BE2C (cell line): Measurements from ENCODE around the gene STRADB.
"Not testable (repeated sequence)": the region's sequence is repeated elsewhere in the genome, so short reads cannot be mapped to it uniquely, and the experiment has no call there.

Source experiments
- DNase-seq: peaks from one replicate; pipeline ENCODE4 v3.0.0-alpha.2; 2020
- H3K27me3 ChIP-seq: fragments of 250-450 bp; sonication (Bioruptor Pico); 2 replicates; pipeline ENCODE4 v1.5.1; 2020; ENCODE audit warnings: mild to moderate bottlenecking
- H3K36me3 ChIP-seq: fragments of 250-450 bp; sonication (Bioruptor Pico); 2 replicates; pipeline ENCODE4 v1.5.1; 2020; ENCODE audit warnings: mild to moderate bottlenecking
- H3K4me1 ChIP-seq: fragments of 250-450 bp; sonication (Bioruptor Pico); 2 replicates; pipeline ENCODE4 v1.5.1; 2020
- H3K4me3 ChIP-seq: 2 replicates; pipeline ENCODE4 v1.5.1; 2011; ENCODE audit warnings: low read depth, low read length
- H3K9me3 ChIP-seq: fragments of 250-450 bp; sonication (Bioruptor Pico); 2 replicates; pipeline ENCODE4 v1.5.1; 2020
- TF ChIP-seq, protein P1 (sequence below): IDR thresholded peaks from 2 replicates; pipeline ENCODE4 v1.5.1; 2012; ENCODE audit warnings: mild to moderate bottlenecking, low read depth, low read length

Gene STRADB

DNA sequence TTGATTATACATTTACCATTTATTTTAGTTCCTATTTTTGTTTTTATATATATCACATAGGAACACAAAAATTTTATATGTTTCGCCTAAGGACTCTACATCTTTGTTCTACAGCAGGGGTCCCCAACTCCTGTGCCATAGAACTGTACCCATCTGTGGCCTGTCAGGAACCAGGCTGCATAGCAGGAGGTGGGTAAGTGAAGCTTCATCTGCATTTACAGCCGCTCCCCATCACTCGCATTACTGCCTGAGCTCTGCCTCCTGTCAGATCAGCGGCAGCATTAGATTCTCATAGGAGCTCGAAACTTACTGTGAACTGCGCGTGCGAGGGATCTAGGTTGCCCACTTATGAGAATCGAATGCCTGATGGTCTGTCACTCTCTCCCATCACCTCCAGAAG, 25.6 kb upstream of the STRADB start:
- Histone ChIP-seq H3K9me3 (peaks cover 4% of the 10 kb centered on the region; the same call in 1 of the 2 replicates), H3K4me3 (no peak overlapping the region), H3K4me1 (peaks cover 13% of the 10 kb centered on the region), H3K36me3 (peaks cover 7% of the 10 kb centered on the region; the same call in 1 of the 2 replicates), H3K27me3 (no peaks in the 10 kb centered on the region)
- TF ChIP-seq, protein P1, sequence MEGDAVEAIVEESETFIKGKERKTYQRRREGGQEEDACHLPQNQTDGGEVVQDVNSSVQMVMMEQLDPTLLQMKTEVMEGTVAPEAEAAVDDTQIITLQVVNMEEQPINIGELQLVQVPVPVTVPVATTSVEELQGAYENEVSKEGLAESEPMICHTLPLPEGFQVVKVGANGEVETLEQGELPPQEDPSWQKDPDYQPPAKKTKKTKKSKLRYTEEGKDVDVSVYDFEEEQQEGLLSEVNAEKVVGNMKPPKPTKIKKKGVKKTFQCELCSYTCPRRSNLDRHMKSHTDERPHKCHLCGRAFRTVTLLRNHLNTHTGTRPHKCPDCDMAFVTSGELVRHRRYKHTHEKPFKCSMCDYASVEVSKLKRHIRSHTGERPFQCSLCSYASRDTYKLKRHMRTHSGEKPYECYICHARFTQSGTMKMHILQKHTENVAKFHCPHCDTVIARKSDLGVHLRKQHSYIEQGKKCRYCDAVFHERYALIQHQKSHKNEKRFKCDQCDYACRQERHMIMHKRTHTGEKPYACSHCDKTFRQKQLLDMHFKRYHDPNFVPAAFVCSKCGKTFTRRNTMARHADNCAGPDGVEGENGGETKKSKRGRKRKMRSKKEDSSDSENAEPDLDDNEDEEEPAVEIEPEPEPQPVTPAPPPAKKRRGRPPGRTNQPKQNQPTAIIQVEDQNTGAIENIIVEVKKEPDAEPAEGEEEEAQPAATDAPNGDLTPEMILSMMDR, result no peak
- DNase-seq, result no peak

DNA sequence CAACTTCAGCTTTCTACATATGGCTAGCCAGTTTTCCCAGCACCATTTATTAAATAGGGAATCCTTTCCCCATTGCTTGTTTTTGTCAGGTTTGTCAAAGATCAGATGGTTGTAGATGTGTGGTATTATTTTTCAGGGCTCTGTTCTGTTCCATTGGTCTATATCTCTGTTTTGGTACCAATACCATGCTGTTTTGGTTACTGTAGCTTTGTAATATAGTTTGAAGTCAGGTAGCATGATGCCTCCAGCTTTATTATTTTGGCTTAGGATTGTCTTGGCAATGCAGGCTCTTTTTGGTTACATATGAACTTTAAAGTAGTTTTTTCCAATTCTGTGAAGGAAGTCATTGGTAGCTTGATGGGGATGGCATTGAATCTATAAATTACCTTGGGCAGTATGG, 23.2 kb upstream of the STRADB start:
- DNase-seq, H3K4me3 ChIP-seq, H3K9me3 ChIP-seq, H3K36me3 ChIP-seq, H3K27me3 ChIP-seq: not testable (repeated sequence)
- H3K4me1 ChIP-seq, result peaks cover 17% of the 10 kb centered on the region

DNA sequence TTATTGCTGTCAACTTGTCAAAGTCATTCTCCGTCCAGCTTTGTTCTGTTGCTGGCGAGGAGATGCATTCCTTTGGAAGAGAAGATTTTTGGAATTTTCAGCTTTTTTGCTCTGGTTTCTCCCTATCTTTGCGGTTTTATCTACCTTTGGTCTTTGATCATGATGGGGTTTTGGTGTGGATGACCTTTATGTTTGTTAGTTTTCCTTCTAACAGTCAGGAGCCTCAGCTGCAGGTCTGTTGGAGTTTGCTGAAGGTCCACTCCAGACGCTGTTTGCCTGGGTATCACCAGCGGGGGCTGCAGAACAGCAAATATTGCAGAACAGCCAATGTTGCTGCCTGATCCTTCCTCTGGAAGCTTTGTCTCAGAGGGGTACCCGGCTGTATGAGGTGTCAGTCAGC, 21.7 kb upstream of the STRADB start:
- H3K4me3 ChIP-seq, H3K9me3 ChIP-seq, H3K36me3 ChIP-seq, DNase-seq, H3K27me3 ChIP-seq: not testable (repeated sequence)
- peaks cover 17% of the 10 kb centered on the region for H3K4me1 ChIP-seq

DNA sequence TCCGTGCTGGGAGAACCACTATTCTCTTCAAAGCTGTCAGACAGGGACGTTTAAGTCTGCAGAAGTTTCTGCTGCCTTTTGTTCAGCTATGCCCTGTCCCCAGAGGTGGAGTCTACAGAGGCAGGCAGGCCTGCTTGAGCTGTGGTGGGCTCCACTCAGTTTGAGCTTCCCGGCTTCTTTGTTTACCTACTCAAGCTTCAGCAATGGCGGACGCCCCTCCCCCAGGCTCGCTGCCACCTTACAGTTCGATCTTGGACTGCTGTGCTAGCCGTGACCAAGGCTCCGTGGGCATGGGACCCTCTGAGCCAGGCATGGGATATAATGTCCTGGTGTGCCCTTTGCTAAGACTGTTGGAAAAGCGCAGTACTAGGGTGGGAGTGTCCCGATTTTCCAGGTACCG, 21.2 kb upstream of the STRADB start:
- not testable (repeated sequence) for H3K36me3 ChIP-seq, H3K9me3 ChIP-seq, H3K4me3 ChIP-seq, DNase-seq, H3K27me3 ChIP-seq
- peaks cover 15% of the 10 kb centered on the region for H3K4me1 ChIP-seq

DNA sequence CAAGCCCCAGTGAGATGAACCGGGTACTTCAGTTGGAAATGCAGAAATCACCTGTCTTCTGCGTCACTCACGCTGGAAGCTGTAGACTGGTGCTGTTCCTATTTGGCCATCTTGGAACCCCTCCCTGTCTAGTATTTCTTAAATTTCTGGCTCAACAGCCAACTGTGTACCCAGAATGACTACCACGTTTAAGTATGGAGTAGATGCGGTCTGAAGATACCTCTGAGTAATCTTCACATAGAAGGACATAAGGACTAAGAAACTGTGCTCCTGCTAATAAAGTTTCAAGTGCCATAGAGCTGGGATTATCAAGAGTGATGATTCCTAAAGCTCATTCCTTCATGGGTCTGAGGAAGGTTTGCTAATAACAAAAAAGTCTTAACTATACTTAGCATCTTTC, 20.7 kb upstream of the STRADB start:
- Histone ChIP-seq H3K4me3 (no peak overlapping the region), H3K27me3 (no peaks in the 10 kb centered on the region), H3K4me1 (peaks cover 15% of the 10 kb centered on the region), H3K9me3 (peaks cover 4% of the 10 kb centered on the region; the same call in 1 of the 2 replicates), H3K36me3 (peaks cover 7% of the 10 kb centered on the region; the same call in 1 of the 2 replicates)
- no peak for DNase-seq
- TF ChIP-seq, protein P1, result no peak

DNA sequence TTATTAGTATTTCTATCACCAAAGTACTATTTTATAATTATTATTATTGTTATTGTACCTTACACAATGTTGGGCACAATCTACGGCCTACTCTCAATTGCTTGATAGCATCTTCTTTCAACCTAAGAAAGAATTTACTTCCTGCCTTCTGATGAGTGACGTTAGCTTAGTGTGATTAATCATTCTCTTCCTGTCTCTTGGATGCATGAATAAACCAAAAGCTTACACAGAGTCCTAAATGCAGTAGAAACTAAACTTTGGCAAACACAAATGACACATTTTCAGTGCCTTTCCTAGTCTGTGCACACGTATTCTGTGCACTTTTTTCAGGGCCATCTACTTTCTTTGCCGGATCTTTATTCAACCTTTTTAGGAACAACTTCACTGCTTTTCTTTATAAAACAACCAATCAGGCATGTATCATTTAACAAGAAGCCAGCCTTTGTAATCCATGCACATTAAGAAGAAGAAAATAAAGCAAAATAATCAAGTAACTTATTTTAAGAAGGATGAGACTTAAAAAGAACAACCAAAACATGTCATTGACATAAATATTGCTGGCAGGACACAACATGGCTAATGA, 19.4 kb upstream of the STRADB start:
- Histone ChIP-seq H3K27me3 (no peaks in the 10 kb centered on the region), H3K4me1 (peaks cover 15% of the 10 kb centered on the region), H3K36me3 (0 out of 2 replicates have a peak, but pooled peaks cover 3% of the 10 kb centered on the region), H3K4me3 (no peak overlapping the region), H3K9me3 (peaks cover 4% of the 10 kb centered on the region; the same call in 1 of the 2 replicates)
- TF ChIP-seq, protein P1, result no peak
- DNase-seq, result no peak

DNA sequence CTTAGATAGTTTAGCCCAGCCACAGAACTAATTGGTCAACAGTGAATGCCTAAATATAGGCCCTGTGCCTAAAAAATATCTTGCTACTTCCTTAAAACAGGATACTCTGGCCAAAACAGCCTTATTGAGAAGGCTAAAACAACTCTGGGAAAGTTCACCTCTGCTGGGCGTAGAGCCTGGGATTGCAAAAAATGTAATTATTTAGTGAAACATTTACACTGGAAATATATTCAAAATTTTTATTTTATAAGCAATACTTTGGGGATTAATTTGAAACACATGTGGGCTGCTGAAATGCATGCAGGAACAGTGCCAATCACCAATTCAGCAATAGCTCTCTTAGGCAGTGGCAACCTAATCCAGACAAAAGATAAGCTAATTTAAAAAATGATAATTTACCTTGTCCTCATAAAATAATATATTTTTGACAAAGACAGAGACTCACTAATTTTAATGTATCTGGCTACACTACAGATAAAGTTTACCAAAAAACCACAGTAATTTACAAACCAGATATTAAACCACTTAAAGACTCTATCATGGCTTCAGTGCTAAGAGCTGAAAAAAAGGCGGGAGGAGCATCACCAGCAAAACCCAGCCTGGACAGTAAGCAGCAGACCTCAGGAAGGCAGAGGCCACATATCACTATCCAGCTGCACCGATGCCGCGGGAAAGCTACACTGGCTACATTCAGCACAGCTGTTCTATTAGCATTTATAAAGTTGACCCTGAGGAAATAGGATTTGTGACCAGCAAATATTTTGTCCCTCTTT, 18.7 kb upstream of the STRADB start:
- TF ChIP-seq, protein P1, result no peak
- peak; percentile 81 for DNase-seq
- peaks cover 15% of the 10 kb centered on the region for H3K4me1 ChIP-seq

More for the DNA sequence above, 18.7 kb upstream of the STRADB start:
- Histone ChIP-seq H3K36me3 (0 out of 2 replicates have a peak, but pooled peaks cover 3% of the 10 kb centered on the region), H3K27me3 (no peaks in the 10 kb centered on the region), H3K9me3 (peaks cover 4% of the 10 kb centered on the region; the same call in 1 of the 2 replicates), H3K4me3 (peak overlapping the region; percentile 23)
